HepG2 (cell line): ENCODE results near the gene RECQL. TPM values are rescaled to one million over a fixed set of nuclear protein-coding genes. Genes with fewer than 3 reads are reported as not detected.

ENCODE experiments used
- ATAC-seq: fragments of 200-7000 bp; cut with Tn5 transposase; 3 replicates; pipeline ENCODE4 v1.9.1; 2020; ENCODE audit warnings: mild to moderate bottlenecking, moderate library complexity
- BruUV-seq: library from RNA; stranded (reverse); fragments of 400-500 nt; replicated peaks from 2 replicates; lab custom pipeline; 2021; lab: Mats Ljungman, UMichigan
- CTCF ChIA-PET: fragments of 300-600 bp; formaldehyde crosslinking; extraction: SDS; loops from one replicate; lab custom pipeline; 2021; ENCODE audit warnings: low total read pairs, inconsistent platforms, low intra/inter-chr PET ratio; lab: Yijun Ruan, JAX
- POLR2A ChIA-PET: fragments of 350-600 bp; sonication (Branson Sonifier 250); formaldehyde crosslinking; loops from one replicate; lab custom pipeline; 2020; ENCODE audit warnings: antibody characterized with exemption, inconsistent platforms; lab: Yijun Ruan, JAX
- DNase-seq: peaks from one replicate; pipeline ENCODE4 v3.0.0-alpha.2; 2015; ENCODE audit warnings: low spot score
- FAIRE-seq: peaks from 3 replicates; lab custom pipeline; 2011; peaks lifted over from hg19 to GRCh38; lab: Jason Lieb, UNC
- H2AFZ ChIP-seq: one replicate; pipeline ENCODE4 v1.6.1; 2011; ENCODE audit warnings: low read length, inconsistent platforms
- H3K27ac ChIP-seq: fragments of 300-600 bp; 3 replicates; pipeline ENCODE4 v1.8.0; 2011; ENCODE audit warnings: mixed run types, mild to moderate bottlenecking, mixed read lengths, low read length, inconsistent platforms; ENCODE audit not compliant: insufficient read depth; ENCODE audit errors: extremely low read length
- H3K27me3 ChIP-seq, 2 experiments: fragments of 200-600 bp in 1 of 2; 2 replicates in 1 of 2; 3 replicates in 1 of 2; pipeline versions ENCODE4 v1.6.0 to v1.8.0; 2011; ENCODE audit warnings: low read length in 2 of 2, mild to moderate bottlenecking in 2 of 2, moderate library complexity in 2 of 2, inconsistent platforms in 1 of 2; ENCODE audit not compliant: insufficient read depth in 2 of 2, control insufficient read depth in 1 of 2
- H3K36me3 ChIP-seq, 2 experiments: fragments of 200-600 bp in 1 of 2; replicated peaks in 1 of 2; 2 replicates in 1 of 2; 3 replicates in 1 of 2; pipeline versions ENCODE4 v1.5.1 to v1.8.0; 2011; ENCODE audit warnings: low read length in 2 of 2, inconsistent platforms in 1 of 2; ENCODE audit not compliant: insufficient read depth in 2 of 2, control insufficient read depth in 1 of 2
- H3K4me1 ChIP-seq: 2 replicates; pipeline ENCODE4 v1.5.1; 2012; ENCODE audit warnings: low read length, inconsistent platforms; ENCODE audit not compliant: insufficient read depth
- H3K4me2 ChIP-seq: 2 replicates; pipeline ENCODE4 v1.6.0; 2011; ENCODE audit warnings: low read depth, low read length, inconsistent platforms
- H3K4me3 ChIP-seq, 3 experiments: fragments of 200-600 bp in 1 of 3; sonication (generic), shearing (Covaris generic) in 1 of 3; replicated peaks in 1 of 3; 2 replicates each; pipeline ENCODE4 v1.5.1; 2011 to 2016; ENCODE audit warnings: low read length in 3 of 3, inconsistent platforms in 2 of 3, low read depth in 2 of 3, mild to moderate bottlenecking in 2 of 3, control low read depth in 1 of 3, mixed read lengths in 1 of 3; ENCODE audit not compliant: insufficient read depth in 1 of 3
- H3K79me2 ChIP-seq: one replicate; pipeline ENCODE4 v1.6.1; 2011; ENCODE audit warnings: low read length, inconsistent platforms; ENCODE audit not compliant: insufficient read depth
- H3K9ac ChIP-seq: 2 replicates; pipeline ENCODE4 v1.6.0; 2011; ENCODE audit warnings: mild to moderate bottlenecking, low read depth, low read length, inconsistent platforms; ENCODE audit not compliant: insufficient read depth
- H3K9me3 ChIP-seq: 2 replicates; pipeline ENCODE4 v1.5.1; 2012; ENCODE audit warnings: mild to moderate bottlenecking, low read length
- H4K20me1 ChIP-seq: 2 replicates; pipeline ENCODE4 v1.6.0; 2011; ENCODE audit warnings: inconsistent platforms, mild to moderate bottlenecking, low read length, moderate library complexity; ENCODE audit not compliant: insufficient read depth
- BCLAF1 ChIP-seq: fragments of 450-650 bp; IDR thresholded peaks from 2 replicates; pipeline ENCODE4 v1.6.1; 2017; ENCODE audit warnings: mild to moderate bottlenecking
- HOMEZ ChIP-seq: IDR thresholded peaks from 2 replicates; pipeline ENCODE4 v1.6.1; 2016; ENCODE audit warnings: low read depth
- JDP2 ChIP-seq: sonication (generic); formaldehyde crosslinking; IDR thresholded peaks from 2 replicates; pipeline ENCODE4 v1.8.1; 2022; ENCODE audit warnings: missing genetic modification reagents, borderline replicate concordance
- KLF16 ChIP-seq, 2 experiments: sonication (generic) in 1 of 2; formaldehyde crosslinking in 1 of 2; IDR thresholded peaks; 2 replicates each; pipeline versions ENCODE4 v1.6.1 to v1.8.0; 2016 to 2023; ENCODE audit warnings: missing genetic modification reagents in 2 of 2, missing compliant biosample characterization in 1 of 2
- ZFY ChIP-seq: sonication (generic); formaldehyde crosslinking; IDR thresholded peaks from 2 replicates; pipeline ENCODE4 v1.4.0; 2020; ENCODE audit warnings: missing genetic modification reagents
- ZNF24 ChIP-seq: fragments of 450-650 bp; IDR thresholded peaks from 2 replicates; pipeline ENCODE4 v1.6.1; 2017; ENCODE audit warnings: antibody characterized with exemption, mild to moderate bottlenecking
- ZNF335 ChIP-seq: sonication (generic); formaldehyde crosslinking; IDR thresholded peaks from 2 replicates; pipeline ENCODE4 v1.4.0; 2020; ENCODE audit warnings: missing genetic modification reagents
- ZNF597 ChIP-seq: sonication (generic); formaldehyde crosslinking; IDR thresholded peaks from 2 replicates; pipeline ENCODE4 v1.5.0; 2020; ENCODE audit warnings: missing genetic modification reagents
- ZNF644 ChIP-seq: IDR thresholded peaks from 2 replicates; pipeline ENCODE4 v1.6.1; 2016; ENCODE audit warnings: low read depth
- ZNF816 ChIP-seq: sonication (generic); formaldehyde crosslinking; IDR thresholded peaks from 2 replicates; pipeline ENCODE4 v1.8.0; 2022; ENCODE audit warnings: missing genetic modification reagents, mild to moderate bottlenecking, borderline replicate concordance
- ZSCAN21 ChIP-seq: sonication (generic); formaldehyde crosslinking; IDR thresholded peaks from 2 replicates; pipeline ENCODE4 v1.8.0; 2022; ENCODE audit warnings: mild to moderate bottlenecking, missing genetic modification reagents, moderate library complexity, borderline replicate concordance
- ZSCAN30 ChIP-seq: sonication (generic); formaldehyde crosslinking; IDR thresholded peaks from 2 replicates; pipeline ENCODE4 v1.5.0; 2020; ENCODE audit warnings: mild to moderate bottlenecking, missing genetic modification reagents
- WGBS: methylation state at CpG from one replicate; pipeline ENCODE4 v1.1.6; 2017; ENCODE audit warnings: low lambda C conversion rate; 5-methylcytosine and 5-hydroxymethylcytosine counted together
- in situ Hi-C: cut with HindIII; loops from 2 replicates; pipeline ENCODE4 v1.10.0; 2017; ENCODE audit warnings: low pct_unique_long_range_greater_than_20kb; ENCODE audit not compliant: extremely low pct_ligation_motif_present
- intact Hi-C: fragments of 100-400 bp; cut with micrococcal nuclease; formaldehyde crosslinking; loops from one replicate; pipeline ENCODE4 v1.10.0; 2022; ENCODE audit not compliant: unreplicated experiment
- polyA plus RNA-seq, 8 experiments: library from polyadenylated mRNA; depleted of rRNA in 3 of 8; stranded (reverse) in 7 of 8; unstranded in 1 of 8; fragments of >200 nt; fragmentation: Illumina TruSeq in 4 of 8; extraction: Trizol in 4 of 8; gene quantifications; 2 replicates each; pipeline versions ENCODE4 v1.2.1 to v1.2.3, GENCODE V29; 2011 to 2016; ENCODE audit warnings: low read depth in 4 of 8, missing spikeins in 1 of 8, mixed read lengths in 1 of 8; ENCODE audit not compliant: insufficient read depth in 1 of 8
- total RNA-seq, 5 experiments: library from RNA; depleted of rRNA; stranded (reverse); fragments of >200 nt; fragmentation: Illumina TruSeq; extraction: Trizol; gene quantifications; 2 replicates each; pipeline ENCODE4 v1.2.3, GENCODE V29; 2016; ENCODE audit warnings: low read depth in 1 of 5
- TF ChIP-seq, protein P1 (sequence below): sonication (generic); formaldehyde crosslinking; IDR thresholded peaks from 2 replicates; pipeline ENCODE4 v1.8.0; 2022; ENCODE audit warnings: low read depth, missing genetic modification reagents
- TF ChIP-seq, protein P2 (sequence below): sonication (generic); formaldehyde crosslinking; IDR thresholded peaks from 2 replicates; pipeline ENCODE4 v1.5.0; 2020; ENCODE audit warnings: mild to moderate bottlenecking, missing genetic modification reagents

Gene RECQL
- total and polyA plus RNA-seq, 2 of the 13 experiments (the other 11 are each of a cell fraction or from before 2014, with no cell fraction given): 7.2 to 41.5 TPM

DNA sequence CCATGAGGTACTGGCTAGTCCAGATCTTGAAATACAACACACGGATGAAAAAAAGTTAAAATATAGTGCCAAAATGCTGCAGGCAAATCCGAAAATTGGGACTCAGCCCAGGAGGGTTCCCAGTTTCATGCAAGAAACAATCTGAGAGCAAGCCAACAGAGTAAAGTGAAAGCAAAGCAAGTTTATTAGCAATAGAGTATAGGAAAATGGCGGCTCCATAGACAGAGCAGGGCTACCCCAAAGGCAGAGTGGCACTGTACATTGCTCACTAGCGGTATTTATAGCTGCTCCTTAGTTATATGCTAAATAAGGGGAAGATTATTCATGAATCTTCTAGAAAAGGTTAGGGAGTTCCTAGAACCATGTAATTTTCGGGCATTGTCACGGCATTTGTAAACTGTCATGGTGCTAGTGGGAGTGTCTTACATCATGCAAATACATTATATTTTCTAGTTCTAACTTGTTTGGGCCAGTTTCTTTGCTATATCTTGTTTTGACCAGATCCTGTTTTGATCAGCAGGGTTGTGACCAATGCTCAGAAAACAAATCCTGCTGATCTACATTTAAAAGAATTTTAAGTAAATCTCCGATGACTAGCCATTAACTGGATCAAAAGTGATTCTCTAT, 29.1 kb downstream of the RECQL start:
- no peak for FAIRE-seq
- 98% methylated on average over 7 of the region's 7 CpGs for WGBS

More for the DNA sequence above, 29.1 kb downstream of the RECQL start:
- DNase-seq: no peak
- Histone ChIP-seq H3K27me3 (no peaks in the 10 kb centered on the region), H4K20me1 (no peaks in the 10 kb centered on the region), H3K27ac (no peak overlapping the region), H3K36me3 (peaks cover 1 to 21% of the 10 kb centered on the region in 2 experiments; a peak in 4 of 5 replicates), H3K9me3 (no peaks in the 10 kb centered on the region), H3K4me1 (peaks cover 5% of the 10 kb centered on the region; the same call in 1 of the 2 replicates)
- intact Hi-C loops (no loop called here), in situ Hi-C loops (no loop called here)
- POLR2A ChIA-PET: no interaction called here
- no peak for TF ChIP-seq ZNF644
- no peak for TF ChIP-seq ZNF597 (CRISPR knock-in tag)
- no peak for TF ChIP-seq ZSCAN21 (CRISPR knock-in tag)
- TF ChIP-seq BCLAF1: no peak
- TF ChIP-seq, protein P1, sequence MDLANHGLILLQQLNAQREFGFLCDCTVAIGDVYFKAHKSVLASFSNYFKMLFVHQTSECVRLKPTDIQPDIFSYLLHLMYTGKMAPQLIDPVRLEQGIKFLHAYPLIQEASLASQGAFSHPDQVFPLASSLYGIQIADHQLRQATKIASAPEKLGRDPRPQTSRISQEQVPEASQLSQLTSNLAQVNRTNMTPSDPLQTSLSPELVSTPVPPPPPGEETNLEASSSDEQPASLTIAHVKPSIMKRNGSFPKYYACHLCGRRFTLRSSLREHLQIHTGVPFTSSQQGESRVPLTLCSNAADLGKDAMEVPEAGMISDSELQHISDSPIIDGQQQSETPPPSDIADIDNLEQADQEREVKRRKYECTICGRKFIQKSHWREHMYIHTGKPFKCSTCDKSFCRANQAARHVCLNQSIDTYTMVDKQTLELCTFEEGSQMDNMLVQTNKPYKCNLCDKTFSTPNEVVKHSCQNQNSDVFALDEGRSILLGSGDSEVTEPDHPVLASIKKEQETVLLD (CRISPR knock-in tag): no peak
- no peak for TF ChIP-seq KLF16 (CRISPR knock-in tag; IDR thresholded peaks at IDR 0.05)
- TF ChIP-seq HOMEZ (CRISPR knock-in tag): no peak
- no peak for TF ChIP-seq ZSCAN30 (CRISPR knock-in tag)
- TF ChIP-seq JDP2: no peak
- no peak for TF ChIP-seq ZNF816 (CRISPR knock-in tag)
- no peak for TF ChIP-seq ZNF24
- TF ChIP-seq ZFY (CRISPR knock-in tag): no peak
- TF ChIP-seq ZNF335 (CRISPR knock-in tag): no peak
- TF ChIP-seq, protein P2, sequence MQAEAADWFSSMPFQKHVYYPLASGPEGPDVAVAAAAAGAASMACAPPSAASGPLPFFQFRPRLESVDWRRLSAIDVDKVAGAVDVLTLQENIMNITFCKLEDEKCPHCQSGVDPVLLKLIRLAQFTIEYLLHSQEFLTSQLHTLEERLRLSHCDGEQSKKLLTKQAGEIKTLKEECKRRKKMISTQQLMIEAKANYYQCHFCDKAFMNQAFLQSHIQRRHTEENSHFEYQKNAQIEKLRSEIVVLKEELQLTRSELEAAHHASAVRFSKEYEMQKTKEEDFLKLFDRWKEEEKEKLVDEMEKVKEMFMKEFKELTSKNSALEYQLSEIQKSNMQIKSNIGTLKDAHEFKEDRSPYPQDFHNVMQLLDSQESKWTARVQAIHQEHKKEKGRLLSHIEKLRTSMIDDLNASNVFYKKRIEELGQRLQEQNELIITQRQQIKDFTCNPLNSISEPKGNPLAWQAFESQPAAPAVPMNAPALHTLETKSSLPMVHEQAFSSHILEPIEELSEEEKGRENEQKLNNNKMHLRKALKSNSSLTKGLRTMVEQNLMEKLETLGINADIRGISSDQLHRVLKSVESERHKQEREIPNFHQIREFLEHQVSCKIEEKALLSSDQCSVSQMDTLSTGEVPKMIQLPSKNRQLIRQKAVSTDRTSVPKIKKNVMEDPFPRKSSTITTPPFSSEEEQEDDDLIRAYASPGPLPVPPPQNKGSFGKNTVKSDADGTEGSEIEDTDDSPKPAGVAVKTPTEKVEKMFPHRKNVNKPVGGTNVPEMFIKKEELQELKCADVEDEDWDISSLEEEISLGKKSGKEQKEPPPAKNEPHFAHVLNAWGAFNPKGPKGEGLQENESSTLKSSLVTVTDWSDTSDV (CRISPR knock-in tag): no peak
- TF ChIP-seq, all 625 proteins: peak for 0
- H3K9ac ChIP-seq: no peak overlapping the region
- BruUV-seq: no TSS peak
- H3K4me2 ChIP-seq: no peak overlapping the region
- CTCF ChIA-PET: no interaction called here
- H3K4me3 ChIP-seq: no peak overlapping the region
- ATAC-seq: no peak
- H2AFZ ChIP-seq: no peak overlapping the region
- H3K79me2 ChIP-seq: no peaks in the 10 kb centered on the region
